ENCODE data around the gene DTWD1.

DNA sequence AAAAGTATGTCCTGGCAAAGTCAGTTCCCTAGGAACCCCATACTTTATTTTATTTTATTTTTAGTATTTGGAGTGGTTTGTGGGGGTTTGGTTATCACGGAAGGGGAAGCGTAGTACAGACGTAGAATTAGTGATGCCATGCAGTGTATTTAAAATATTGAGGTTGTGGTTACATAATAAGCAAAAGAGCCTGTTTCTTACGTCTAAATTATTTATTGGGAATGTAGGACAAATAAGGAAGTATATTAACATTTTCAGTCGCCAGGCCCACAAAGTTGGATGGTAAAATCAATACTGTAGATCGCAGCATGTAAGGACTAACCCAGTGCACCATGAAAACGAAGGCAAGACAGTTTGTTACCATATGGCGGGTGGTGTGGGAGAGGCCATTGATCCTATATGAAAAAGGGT, 558 bp downstream of the DTWD1 start:
- TF ChIP-seq, protein P1, sequence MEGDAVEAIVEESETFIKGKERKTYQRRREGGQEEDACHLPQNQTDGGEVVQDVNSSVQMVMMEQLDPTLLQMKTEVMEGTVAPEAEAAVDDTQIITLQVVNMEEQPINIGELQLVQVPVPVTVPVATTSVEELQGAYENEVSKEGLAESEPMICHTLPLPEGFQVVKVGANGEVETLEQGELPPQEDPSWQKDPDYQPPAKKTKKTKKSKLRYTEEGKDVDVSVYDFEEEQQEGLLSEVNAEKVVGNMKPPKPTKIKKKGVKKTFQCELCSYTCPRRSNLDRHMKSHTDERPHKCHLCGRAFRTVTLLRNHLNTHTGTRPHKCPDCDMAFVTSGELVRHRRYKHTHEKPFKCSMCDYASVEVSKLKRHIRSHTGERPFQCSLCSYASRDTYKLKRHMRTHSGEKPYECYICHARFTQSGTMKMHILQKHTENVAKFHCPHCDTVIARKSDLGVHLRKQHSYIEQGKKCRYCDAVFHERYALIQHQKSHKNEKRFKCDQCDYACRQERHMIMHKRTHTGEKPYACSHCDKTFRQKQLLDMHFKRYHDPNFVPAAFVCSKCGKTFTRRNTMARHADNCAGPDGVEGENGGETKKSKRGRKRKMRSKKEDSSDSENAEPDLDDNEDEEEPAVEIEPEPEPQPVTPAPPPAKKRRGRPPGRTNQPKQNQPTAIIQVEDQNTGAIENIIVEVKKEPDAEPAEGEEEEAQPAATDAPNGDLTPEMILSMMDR (IDR thresholded peaks at IDR 0.05) = no peak
- no peak for TF ChIP-seq POLR2A (IDR thresholded peaks at IDR 0.05)
- TF ChIP-seq POLR2AphosphoS5 (IDR thresholded peaks at IDR 0.05; ENCODE audit: insufficient read depth in 1 of 2, low read depth in 1 of 2) = no peak
